NCI-H526 treated with DMSO at 0.1 percent for 48 hours (cell line): Measurements from ENCODE around the gene TBX18.

ENCODE experiments used
- DNase-seq: peaks from one replicate; lab custom pipeline; 2025; lab: John Stamatoyannopoulos, UW

The TBX18 gene

DNA sequence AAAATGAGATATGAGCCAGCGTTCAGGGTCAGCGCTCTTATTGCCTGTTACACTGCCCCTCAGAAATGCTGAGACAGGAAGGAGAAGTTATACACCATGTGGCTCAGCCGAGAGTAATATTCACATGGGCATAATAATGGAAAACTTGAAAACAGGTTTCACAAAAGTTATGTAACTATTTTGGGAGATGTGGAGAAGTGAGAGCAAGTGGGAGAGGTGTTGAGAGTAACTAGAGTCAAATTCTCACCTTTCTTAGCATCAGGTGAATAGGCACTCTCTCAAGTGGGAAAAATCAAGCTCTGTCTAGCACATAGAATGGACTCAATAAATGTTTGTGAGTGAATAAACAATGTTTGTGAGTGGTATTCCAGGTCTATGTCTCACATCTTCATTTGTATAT, 94.5 kb downstream of the TBX18 start:
- no peak for DNase-seq

DNA sequence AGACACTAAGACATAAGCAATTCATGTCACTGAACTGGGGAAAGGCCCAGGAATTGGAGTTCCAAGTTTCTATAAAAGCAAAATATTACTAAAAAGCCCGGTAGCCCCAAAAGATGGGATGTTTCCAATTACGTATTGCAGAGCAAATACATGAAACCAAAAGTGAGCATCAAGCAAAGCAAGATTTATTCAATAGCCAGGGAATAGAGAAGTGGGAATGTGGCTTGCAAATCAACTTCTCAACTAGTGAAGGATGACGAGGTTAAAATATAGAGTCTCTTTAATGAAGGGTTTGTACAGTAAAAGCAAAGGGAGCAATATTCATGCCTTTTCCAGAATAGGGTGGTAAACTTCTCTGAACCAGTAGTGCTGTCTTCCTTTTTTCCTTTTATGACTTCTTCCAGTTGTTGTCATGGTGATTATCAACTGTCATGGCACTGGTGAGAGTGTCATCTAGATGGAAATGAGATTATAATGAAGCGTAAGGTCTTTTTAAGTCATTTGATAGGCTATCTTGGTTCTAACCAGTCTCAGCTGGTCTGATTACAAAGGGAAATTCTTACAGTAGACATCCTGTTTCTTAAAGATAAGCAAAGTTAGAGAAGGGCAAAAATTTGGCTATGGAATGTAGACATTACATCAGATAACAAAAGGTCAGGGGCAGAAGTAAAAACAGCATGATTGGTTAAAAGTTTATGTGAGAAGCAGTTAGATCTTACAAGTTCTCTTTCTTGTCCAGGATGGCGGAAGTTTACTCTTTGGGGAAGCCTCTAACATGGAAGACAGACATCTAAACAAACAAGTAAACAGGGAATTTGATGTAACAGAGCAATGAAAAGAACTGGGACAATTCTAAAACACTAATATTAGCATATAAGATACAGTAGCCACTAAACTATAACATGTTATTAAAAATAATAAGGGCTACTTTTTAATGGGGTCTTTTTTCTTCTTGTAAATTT, 96.9 kb downstream of the TBX18 start:
- no peak for DNase-seq

DNA sequence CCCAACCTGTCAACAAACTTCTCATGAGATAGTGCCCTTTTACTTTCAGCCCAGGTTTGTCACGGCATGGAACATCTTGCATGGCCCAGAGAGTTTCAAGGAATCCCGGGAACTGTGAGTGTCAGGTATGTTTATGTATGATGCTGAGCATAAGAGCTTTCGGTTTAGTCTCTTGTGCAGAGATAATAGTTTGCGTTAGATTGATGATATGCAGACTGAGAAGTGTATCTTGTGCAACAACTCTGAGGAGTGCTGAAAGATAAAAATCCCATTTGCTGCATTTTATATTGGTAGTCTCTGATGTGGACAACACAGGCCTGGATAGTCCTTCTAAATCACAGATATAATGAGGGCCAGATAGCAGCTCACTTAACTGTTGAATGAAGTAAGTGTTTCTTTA, 99.0 kb downstream of the TBX18 start:
- no peak for DNase-seq

DNA sequence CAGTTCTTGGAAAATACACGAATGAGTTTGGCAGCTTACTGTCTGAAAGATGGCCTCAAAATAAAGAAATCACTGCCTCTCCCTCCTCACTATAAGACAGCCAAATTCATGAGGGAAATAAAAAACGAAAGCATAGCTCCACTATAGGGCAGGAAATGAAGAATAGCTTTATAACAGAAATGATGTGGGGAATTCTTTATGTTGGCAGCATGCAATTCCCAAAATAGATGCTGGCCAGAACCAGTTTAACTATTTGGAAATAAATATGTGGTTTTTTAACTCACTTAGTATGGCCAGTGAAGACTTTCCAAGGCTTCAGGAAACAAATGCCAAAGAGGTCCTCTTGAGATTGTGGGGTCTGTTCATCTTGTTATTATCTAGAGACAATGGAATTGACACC, 100.5 kb downstream of the TBX18 start:
- DNase-seq: no peak

DNA sequence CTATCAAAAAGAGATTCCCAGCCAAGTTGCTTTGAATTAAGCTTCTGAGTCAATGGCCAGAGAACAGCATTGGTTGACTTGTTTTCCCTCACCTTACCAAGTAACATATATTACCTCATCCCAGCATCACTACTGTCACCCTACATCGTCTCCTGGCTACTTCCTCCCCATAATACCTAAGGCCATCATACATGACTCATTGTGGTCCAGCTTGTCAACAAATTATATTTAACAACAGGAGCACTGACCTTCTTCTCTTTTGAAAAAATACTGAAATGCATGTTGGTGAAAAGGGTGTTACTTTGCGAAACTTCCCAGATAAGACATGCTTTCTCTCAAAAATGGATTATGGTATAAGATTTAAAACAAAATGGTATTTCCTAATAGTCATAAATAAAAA, 106.9 kb downstream of the TBX18 start:
- DNase-seq: no peak

DNA sequence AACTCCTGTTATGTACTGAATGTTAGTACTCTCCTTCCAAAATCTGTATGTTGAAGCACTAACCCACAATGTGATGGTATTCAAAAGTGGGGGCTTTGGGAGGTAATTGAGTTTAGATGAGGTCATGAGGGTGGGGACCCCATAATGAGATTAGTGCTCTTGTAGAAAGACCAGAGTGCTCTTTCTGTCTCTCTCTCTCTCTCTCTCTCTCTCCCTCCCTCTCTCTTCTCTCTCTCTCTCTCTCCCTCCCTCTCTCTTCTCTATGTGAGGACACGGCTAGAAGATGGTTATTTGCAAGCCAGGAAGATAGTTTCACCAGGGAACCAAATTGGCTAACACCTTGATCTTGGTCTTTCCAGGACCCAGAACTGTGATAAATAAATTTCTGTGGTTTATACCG, 107.4 kb downstream of the TBX18 start:
- DNase-seq: no peak

DNA sequence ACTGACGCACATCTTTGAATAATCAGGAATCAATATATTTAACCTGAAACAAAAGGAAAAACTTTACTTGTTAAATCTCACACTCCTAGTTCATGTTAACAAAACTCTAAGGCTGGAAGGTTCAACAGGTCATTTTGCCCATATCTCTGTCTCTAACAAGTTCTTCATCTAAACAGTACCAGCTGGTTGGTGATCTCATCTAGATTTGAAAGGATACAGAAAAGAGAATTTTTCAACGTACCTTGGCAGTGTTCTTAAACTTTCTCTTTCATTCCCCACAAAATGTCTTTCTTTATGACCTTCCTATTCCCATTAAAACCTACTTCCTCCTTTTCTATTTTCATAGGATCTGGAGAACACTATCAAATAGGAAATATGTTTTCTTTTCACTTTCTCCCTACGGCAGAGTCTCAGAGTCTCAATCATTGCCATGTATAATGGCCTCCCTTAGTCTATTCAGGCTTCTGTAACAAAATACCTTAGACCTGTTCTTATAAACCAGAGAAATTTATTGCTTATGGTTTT, 111.3 kb downstream of the TBX18 start:
- DNase-seq: no peak

DNA sequence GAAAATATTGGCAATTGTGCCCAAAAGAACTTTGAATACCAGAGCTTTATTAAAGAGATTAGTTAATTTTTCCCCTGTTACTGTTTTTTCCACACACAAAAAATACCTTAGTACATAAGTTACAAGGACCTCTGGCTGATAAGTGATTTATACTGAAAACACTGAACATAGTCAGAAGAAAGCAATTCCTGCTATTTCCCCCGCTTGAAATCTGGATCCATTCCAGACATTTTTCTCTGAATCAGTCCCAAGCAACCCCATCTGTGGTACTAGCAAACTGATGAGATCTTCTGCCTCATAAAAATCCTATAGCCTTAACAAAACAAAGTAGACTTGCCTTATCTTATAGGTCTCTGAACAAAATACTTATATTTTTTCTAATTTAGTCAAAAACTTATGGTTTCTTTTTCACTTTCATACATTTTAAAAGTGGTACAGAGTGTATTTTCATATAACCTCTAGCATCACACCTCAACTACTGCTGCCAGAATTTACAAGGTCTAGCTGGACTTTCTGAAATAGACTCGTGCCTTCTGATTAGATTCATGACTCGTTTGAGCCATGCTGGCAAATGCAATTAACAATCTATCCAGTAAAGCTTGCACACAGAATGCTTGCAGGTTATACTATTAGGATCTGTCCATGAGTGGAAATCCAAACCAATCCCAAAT, 111.9 kb downstream of the TBX18 start:
- DNase-seq: no peak

DNA sequence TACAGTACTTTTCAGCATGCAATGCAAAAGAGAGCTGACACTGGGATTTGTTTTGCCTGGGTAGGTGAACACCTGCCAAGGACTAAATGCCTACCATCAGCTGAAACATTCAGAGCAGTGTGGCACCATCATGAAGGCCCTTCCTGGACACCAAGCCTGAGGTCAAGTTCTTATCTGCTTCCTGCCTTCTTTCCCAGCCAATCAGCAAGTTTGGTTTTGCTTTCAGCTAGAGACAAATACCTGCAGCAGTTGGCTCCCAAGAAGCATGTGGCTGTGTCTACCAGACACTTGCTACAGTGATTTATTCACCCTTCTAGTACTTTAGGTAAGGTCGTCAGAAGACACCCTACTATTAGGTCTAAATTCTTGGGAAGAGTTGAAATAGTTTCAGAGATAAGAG, 112.8 kb downstream of the TBX18 start:
- DNase-seq: no peak

DNA sequence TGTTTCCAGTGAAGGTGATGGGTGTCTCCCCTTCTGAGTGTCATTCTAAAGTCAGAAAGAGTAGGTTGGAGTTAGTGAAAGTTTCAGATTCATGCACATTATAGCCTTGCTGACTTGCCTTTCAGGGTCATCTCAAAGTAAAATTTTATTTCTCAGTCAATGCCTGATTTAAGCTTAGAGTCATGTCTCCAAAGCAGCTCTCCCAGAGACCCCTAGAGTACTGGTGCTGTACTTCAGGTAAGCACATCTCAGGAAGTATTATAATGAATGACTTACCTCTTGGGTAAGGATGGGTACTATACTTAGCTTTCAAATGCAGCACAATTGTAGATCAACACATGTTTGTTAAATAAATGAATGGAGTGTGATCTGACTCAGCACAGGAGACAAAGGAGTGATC, 116.0 kb downstream of the TBX18 start:
- DNase-seq: no peak

DNA sequence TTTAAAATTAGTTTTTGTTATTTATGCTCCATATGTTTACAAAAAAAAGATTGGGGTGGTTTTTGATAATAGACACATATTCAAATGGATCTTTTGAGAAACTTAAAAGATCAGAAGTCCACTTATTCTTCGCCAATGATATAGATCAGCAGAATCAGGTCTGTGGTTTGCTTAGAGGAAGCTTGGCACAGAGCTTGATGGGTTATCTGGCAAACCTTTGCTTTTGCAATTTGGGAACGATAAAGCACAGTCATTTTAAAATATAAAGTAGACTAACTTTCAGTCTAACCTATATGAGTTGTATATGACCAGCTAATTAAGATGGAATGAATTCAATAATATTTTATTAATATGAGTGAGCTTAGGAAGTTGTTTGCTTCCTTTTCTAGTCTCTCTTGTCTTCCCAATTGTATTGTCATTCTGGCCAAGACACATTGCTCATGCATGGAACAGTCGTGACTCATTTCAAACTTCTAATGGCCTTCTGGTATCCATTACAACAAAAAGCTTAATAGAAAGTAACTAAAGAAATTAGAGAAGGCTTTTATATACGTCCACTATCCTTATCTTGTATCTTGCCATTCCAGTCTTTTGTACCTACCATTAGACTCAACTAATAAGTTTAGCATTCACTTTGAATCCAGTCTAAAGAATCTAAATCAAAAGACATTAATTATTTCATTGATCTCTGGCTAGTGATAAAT, 118.7 kb downstream of the TBX18 start:
- no peak for DNase-seq

DNA sequence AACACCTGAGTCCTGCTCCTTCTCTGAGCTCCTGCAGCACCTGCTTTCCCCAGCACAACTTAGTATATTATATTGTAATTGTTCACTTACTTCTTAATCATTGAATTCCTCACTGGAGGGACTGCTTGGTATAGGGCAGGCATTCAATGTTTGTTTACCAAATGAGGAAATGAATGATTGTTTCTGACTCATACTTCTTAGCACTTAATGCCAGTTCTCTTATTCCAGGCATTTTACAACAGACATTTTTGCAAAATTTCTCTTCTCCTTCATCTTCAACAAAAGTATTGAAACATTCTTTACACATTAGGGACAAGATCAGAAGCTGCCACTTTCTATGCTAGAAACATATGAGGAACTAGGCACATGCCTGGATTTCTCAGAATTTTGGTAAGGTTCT, 119.4 kb downstream of the TBX18 start:
- DNase-seq: no peak

DNA sequence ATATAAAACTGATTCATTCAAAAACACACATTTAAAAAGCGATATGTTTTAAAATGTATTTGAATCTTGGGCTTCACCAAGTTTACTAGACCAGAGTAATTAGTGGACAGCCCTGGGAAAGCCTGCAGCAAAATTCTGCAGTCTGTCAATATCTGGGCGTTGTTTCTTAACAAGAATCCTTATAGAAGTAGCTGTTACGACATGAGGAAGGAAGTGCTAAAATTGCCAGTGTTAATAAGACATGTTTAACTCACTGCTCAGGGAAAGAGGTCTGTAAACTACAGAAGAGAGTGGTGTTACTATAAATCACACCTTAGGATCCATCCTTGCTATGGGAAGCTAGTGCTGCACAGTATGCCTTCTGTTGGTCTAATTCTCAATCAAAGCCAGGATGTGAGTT, 120.6 kb downstream of the TBX18 start:
- DNase-seq: no peak

DNA sequence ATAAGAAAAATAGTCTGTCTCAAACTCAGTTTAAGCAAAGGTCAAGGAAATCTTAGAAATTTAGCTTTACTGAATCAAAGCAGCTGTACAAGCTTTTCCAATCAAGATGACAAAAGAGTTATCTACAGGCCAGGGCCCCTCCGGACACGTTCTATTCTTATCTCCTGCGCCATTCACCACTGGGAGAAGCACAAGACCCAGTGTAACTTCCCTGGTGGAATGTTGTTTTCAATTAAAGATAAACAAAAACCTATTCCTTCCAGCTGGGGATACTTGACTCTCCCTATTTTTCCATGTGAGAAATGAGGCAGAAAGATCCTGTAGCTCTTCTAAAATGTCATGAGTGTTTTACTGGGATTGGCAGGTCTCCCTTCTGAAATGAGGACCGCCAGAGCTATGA, 123.3 kb downstream of the TBX18 start:
- no peak for DNase-seq

DNA sequence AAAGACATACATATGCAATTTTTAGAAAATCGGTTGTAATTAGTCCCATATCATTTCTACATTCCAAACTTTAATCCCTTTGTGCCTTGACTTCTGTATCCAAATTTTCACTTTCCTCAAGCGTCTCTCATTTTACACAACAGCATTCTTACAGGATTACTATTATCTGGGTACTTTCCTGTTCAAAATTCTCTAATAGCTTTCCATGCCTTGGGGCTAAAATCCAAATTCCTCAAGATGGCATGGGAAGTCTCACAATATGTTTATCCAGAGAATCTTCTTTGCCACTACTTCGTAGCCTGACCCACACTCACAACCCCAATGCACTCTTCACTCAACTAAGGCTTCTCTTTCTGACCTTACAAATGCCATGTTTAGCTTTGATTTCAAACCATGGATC, 125.0 kb downstream of the TBX18 start:
- no peak for DNase-seq

DNA sequence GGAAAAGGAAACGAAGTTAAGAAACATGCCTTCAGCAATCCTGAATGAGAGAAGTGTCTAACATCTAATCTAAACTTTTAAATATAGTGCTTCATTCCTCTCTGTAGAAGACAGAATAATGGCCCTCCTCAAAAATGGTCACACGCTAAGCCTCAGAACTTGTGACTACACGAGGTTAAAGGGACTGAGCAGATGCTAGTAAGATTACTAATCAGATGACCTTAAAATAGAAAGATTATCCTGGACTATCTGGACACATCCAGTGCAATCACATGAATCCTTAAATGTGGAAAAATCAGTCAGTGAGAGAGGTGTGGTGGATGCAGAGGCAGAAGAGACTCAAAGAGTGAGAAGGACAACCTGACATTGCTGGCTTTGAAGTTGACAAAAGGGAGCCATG, 126.1 kb downstream of the TBX18 start:
- DNase-seq: no peak
